WI38 (cell line): ENCODE results near the gene SEC22A.

ENCODE experiments used
- H3K4me3 ChIP-seq: 2 replicates; pipeline ENCODE4 v1.5.1; 2011; ENCODE audit warnings: low read depth, mild to moderate bottlenecking, control low read depth, low read length
- CTCF ChIP-seq: IDR thresholded peaks from 2 replicates; pipeline ENCODE4 v1.5.1; 2012; ENCODE audit warnings: low read depth, mild to moderate bottlenecking, control low read depth, low read length

Gene SEC22A

GRCh38 chr3:123165163-123165562 lies 36.6 kb upstream of the SEC22A start:
- no peak overlapping the region for H3K4me3 ChIP-seq
- no peak for TF ChIP-seq CTCF

- no peak overlapping the region for H3K4me3 ChIP-seq
- no peak for TF ChIP-seq CTCF
Observed at GRCh38 chr3:123167686-123168085, 34.1 kb upstream of the SEC22A start.

- H3K4me3 ChIP-seq: no peak overlapping the region
- no peak for TF ChIP-seq CTCF
Observed at GRCh38 chr3:123168122-123168521, 33.6 kb upstream of the SEC22A start.

- TF ChIP-seq CTCF: no peak
- H3K4me3 ChIP-seq: no peak overlapping the region
Observed at GRCh38 chr3:123168605-123169004, 33.1 kb upstream of the SEC22A start.

- no peak for TF ChIP-seq CTCF
- no peak overlapping the region for H3K4me3 ChIP-seq
Observed at GRCh38 chr3:123169492-123169929, 32.2 kb upstream of the SEC22A start.

- no peak for TF ChIP-seq CTCF
- no peak overlapping the region for H3K4me3 ChIP-seq
Observed at GRCh38 chr3:123169930-123170329, 31.8 kb upstream of the SEC22A start.

- TF ChIP-seq CTCF: no peak
- no peak overlapping the region for H3K4me3 ChIP-seq
Observed at GRCh38 chr3:123180791-123181190, 21.0 kb upstream of the SEC22A start.
